DOHH2 (cell line): ENCODE measurements around the gene MAB21L2.

ENCODE experiments used
- CTCF ChIP-seq: fragments of 200-600 bp; sonication (generic); IDR thresholded peaks from one replicate; pipeline ENCODE4 v1.5.1; 2014; ENCODE audit warnings: antibody characterized with exemption, mild to moderate bottlenecking, low read depth, low read length; ENCODE audit not compliant: poor library complexity, severe bottlenecking
- EZH2phosphoT487 ChIP-seq: fragments of 200-600 bp; sonication (generic); IDR thresholded peaks from 2 replicates; pipeline ENCODE4 v1.6.1; 2017; ENCODE audit warnings: borderline replicate concordance, mild to moderate bottlenecking, antibody characterized with exemption, low read length, moderate library complexity, mixed read lengths

DNA sequence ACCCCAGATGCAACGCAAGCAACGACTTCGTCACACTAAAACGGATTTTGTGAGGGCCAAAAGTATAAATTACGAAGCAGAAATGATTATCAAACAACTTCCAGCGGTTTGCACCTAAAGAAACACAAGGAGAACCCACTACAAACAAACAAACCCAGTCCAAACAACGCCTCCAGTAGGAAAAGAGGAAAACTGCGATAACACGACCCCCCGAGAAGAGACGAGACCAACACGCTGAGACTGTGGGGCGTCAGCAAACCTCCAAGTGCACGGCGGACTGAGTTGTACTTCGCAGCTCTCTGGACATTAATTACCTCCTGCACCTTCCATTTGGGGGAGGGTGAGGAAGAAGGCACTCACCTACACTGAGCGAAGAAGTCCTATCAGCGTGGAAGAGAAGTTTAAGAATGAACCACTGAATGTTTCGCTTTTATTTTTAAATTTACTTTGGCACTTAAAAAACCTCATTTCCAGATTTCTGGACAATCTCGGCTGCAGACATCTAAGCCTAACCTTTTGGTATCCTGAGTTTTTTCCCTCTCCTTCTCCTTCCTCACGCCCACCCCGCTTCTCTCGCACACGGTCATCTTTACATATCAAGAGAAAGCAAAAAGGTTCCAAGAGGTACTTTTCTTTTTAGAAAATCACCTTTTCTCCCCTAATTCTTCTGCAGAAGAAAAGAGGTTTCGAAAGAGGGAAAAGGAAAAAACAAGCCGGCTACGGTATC, at the start of gene MAB21L2:
- TF ChIP-seq EZH2phosphoT487 (no peak), CTCF (no peak)
